ENCODE data around the gene OTOP2. TPM values are rescaled to one million over a fixed set of nuclear protein-coding genes. Genes with fewer than 3 reads are reported as not detected.

Gene OTOP2
- total and polyA plus RNA-seq, 9 of the 15 experiments (the other 6 are each of a cell fraction or from before 2014, with no cell fraction given) = 0.04 to 0.36 (median 0.14) TPM; not detected in 1

GRCh38 chr17:74916136-74916850 lies 7.8 kb upstream of the OTOP2 start:
- intact Hi-C loops (cut with micrococcal nuclease) = no loop called here
- H3K9me3 ChIP-seq (replicated peaks; ENCODE audit: control insufficient read depth, insufficient read depth, low read depth, low read length) = no peaks in the 10 kb centered on the region
- ChIA-PET CTCF (ENCODE audit: low intra/inter-chr PET ratio) (no interaction called here), POLR2A (interaction anchor here (1.0 to 1.5 kb wide), 3 partner anchors 10 to 23 kb away, joined by 3 read pairs; partner anchors contain the start of gene FADS6)
- no peak overlapping the region for H3K4me3 ChIP-seq
- H3K36me3 ChIP-seq (ENCODE audit: control insufficient read depth, insufficient read depth, low read length) = no peaks in the 10 kb centered on the region
- no TSS peak for BruUV-seq (replicated peaks)
- H3K9me1 ChIP-seq (ENCODE audit: control insufficient read depth, insufficient read depth, low read length) = no peaks in the 10 kb centered on the region
- H3K9ac ChIP-seq (ENCODE audit: insufficient read depth in 1 of 2, low read depth in 2 of 2, low read length in 2 of 2) = no peak overlapping the region
- H4K20me1 ChIP-seq (replicated peaks; ENCODE audit: control insufficient read depth, insufficient read depth, low read length) = no peaks in the 10 kb centered on the region
- H3K4me1 ChIP-seq (replicated peaks in 1 of 2; ENCODE audit: control insufficient read depth in 2 of 2, insufficient read depth in 2 of 2, low read length in 2 of 2) = peaks cover 2 to 34% of the 10 kb centered on the region in 2 experiments; a peak in 2 of 5 replicates
- H3K27ac ChIP-seq (ENCODE audit: extremely low read depth, low read depth, low read length) = no peak overlapping the region
- H3K4me2 ChIP-seq (ENCODE audit: insufficient read depth, low read length) = no peak overlapping the region
- no peak overlapping the region for H2AFZ ChIP-seq (ENCODE audit: low read depth, low read length)
- H3K27me3 ChIP-seq (ENCODE audit: control insufficient read depth in 2 of 2, insufficient read depth in 2 of 2, low read length in 2 of 2) = no peaks in the 10 kb centered on the region
- no peak for FAIRE-seq
- no peak for ATAC-seq
- DNase-seq (ENCODE audit: extremely low read depth in 1 of 4, low spot score in 3 of 4) = no peak
- H3K79me2 ChIP-seq (ENCODE audit: control insufficient read depth, insufficient read depth, low read length) = no peaks in the 10 kb centered on the region
- 30% methylated on average over 11 of the region's 13 CpGs for WGBS (ENCODE audit: insufficient coverage, low coverage, missing lambda C conversion rate)
- in situ Hi-C loops (cut with MboI) = no loop called here
- TF ChIP-seq MLX (CRISPR knock-in tag; conservative IDR thresholded peaks at IDR 0.05) (no peak), SNIP1 (IDR thresholded peaks at IDR 0.05; ENCODE audit: low read depth) (no peak), MITF (IDR thresholded peaks at IDR 0.05) (no peak), HLTF (IDR thresholded peaks at IDR 0.05) (no peak), ELK3 (CRISPR knock-in tag; IDR thresholded peaks at IDR 0.05) (no peak), ETS1 (conservative IDR thresholded peaks at IDR 0.05; ENCODE audit: control insufficient read depth, low read depth, low read length) (no peak), TCF3 (CRISPR knock-in tag; IDR thresholded peaks at IDR 0.05) (no peak), XRCC5 (IDR thresholded peaks at IDR 0.05; ENCODE audit: low read depth, low read length) (no peak), RBM15 (IDR thresholded peaks at IDR 0.05; ENCODE audit: insufficient read depth, low read length) (no peak), ZNF512 (tag; IDR thresholded peaks at IDR 0.05) (no peak), PCBP1 (IDR thresholded peaks at IDR 0.05; ENCODE audit: low read depth, low read length, poor library complexity, severe bottlenecking) (no peak), BRF1 (IDR thresholded peaks at IDR 0.05; ENCODE audit: borderline replicate concordance, extremely low read depth, insufficient read length) (no peak)
